HEK293 (cell line): ENCODE results near the gene PCDHB10.
"Not testable (repeated sequence)": the region's sequence is repeated elsewhere in the genome, so short reads cannot be mapped to it uniquely, and the experiment has no call there.

Experiments used
- CTCF ChIA-PET: fragments of 350-600 bp; formaldehyde crosslinking; extraction: SDS; loops from one replicate; lab custom pipeline; 2021; ENCODE audit warnings: antibody characterized with exemption; lab: Yijun Ruan, JAX
- POLR2A ChIA-PET: fragments of 300-600 bp; formaldehyde crosslinking; extraction: SDS; loops from one replicate; lab custom pipeline; 2020; ENCODE audit warnings: antibody characterized with exemption, inconsistent platforms; lab: Yijun Ruan, JAX
- H3K27ac ChIP-seq: fragments of 200-500 bp; sonication (Bioruptor generic); 2 replicates; pipeline ENCODE4 v1.5.1; 2014; ENCODE audit warnings: low read depth, low read length, control low read depth, inconsistent platforms; ENCODE audit errors: extremely low read depth
- H3K36me3 ChIP-seq, 2 experiments: fragments of 200-500 bp in 1 of 2; sonication (Bioruptor generic) in 1 of 2; 1 replicate in 1 of 2; 2 replicates in 1 of 2; pipeline ENCODE4 v1.5.1; 2014 to 2017; ENCODE audit warnings: inconsistent platforms in 2 of 2, low read length in 2 of 2; ENCODE audit not compliant: control insufficient read depth in 2 of 2, insufficient read depth in 1 of 2
- H3K4me1 ChIP-seq: fragments of 200-500 bp; sonication (Bioruptor generic); 2 replicates; pipeline ENCODE4 v1.5.1; 2014; ENCODE audit warnings: mild to moderate bottlenecking, low read length, inconsistent platforms; ENCODE audit not compliant: control insufficient read depth, insufficient read depth
- H3K4me3 ChIP-seq: 2 replicates; pipeline ENCODE4 v1.5.1; 2011; ENCODE audit warnings: low read depth, mild to moderate bottlenecking, control low read depth, low read length, moderate library complexity
- H3K9me3 ChIP-seq: fragments of 200-500 bp; sonication (Bioruptor generic); 2 replicates; pipeline ENCODE4 v1.5.1; 2014; ENCODE audit warnings: low read depth, low read length, inconsistent platforms; ENCODE audit not compliant: control insufficient read depth, insufficient read depth
- KLF9 ChIP-seq: fragments of 450-650 bp; formaldehyde crosslinking; IDR thresholded peaks from 2 replicates; pipeline ENCODE4 v1.5.1; 2016; ENCODE audit warnings: missing biosample characterization, missing genetic modification characterization, low read depth
- SETDB1 ChIP-seq: IDR thresholded peaks from one replicate; pipeline ENCODE4 v1.6.1; 2017; ENCODE audit warnings: mild to moderate bottlenecking, low read length, moderate library complexity, mixed read lengths; ENCODE audit not compliant: insufficient read length
- SP7 ChIP-seq: fragments of 450-650 bp; formaldehyde crosslinking; IDR thresholded peaks from 2 replicates; pipeline ENCODE4 v1.5.1; 2016; ENCODE audit warnings: missing biosample characterization, missing genetic modification characterization
- ZBTB20 ChIP-seq: fragments of 450-650 bp; formaldehyde crosslinking; IDR thresholded peaks from 2 replicates; pipeline ENCODE4 v1.5.1; 2016; ENCODE audit warnings: missing biosample characterization, missing genetic modification characterization
- ZEB2 ChIP-seq: fragments of 450-650 bp; formaldehyde crosslinking; IDR thresholded peaks from 2 replicates; pipeline ENCODE4 v1.5.1; 2016; ENCODE audit warnings: missing biosample characterization, missing genetic modification characterization
- ZNF138 ChIP-seq: fragments of 450-650 bp; formaldehyde crosslinking; IDR thresholded peaks from 2 replicates; pipeline ENCODE4 v1.5.1; 2016; ENCODE audit warnings: missing biosample characterization, missing genetic modification characterization, borderline replicate concordance
- ZNF174 ChIP-seq: fragments of 450-650 bp; formaldehyde crosslinking; IDR thresholded peaks from 2 replicates; pipeline ENCODE4 v1.5.0; 2017; ENCODE audit warnings: missing biosample characterization, mild to moderate bottlenecking, missing genetic modification characterization
- ZNF184 ChIP-seq: fragments of 450-650 bp; IDR thresholded peaks from 2 replicates; pipeline ENCODE4 v1.5.1; 2018; ENCODE audit warnings: missing biosample characterization, mild to moderate bottlenecking, missing genetic modification characterization
- ZNF202 ChIP-seq: fragments of 450-650 bp; formaldehyde crosslinking; IDR thresholded peaks from 2 replicates; pipeline ENCODE4 v1.5.1; 2016; ENCODE audit warnings: missing biosample characterization, missing genetic modification characterization, borderline replicate concordance
- ZNF274 ChIP-seq, 2 experiments: fragments of 200-500 bp in 1 of 2; fragments of 450-650 bp in 1 of 2; sonication (Bioruptor generic) in 1 of 2; formaldehyde crosslinking in 1 of 2; IDR thresholded peaks; 2 replicates each; pipeline versions ENCODE4 v1.5.1 to v1.6.1; 2014 to 2016; ENCODE audit warnings: borderline replicate concordance in 1 of 2, inconsistent platforms in 1 of 2, low read length in 1 of 2, missing biosample characterization in 1 of 2, missing genetic modification characterization in 1 of 2
- ZNF521 ChIP-seq: fragments of 450-650 bp; formaldehyde crosslinking; IDR thresholded peaks from 2 replicates; pipeline ENCODE4 v1.5.1; 2017; ENCODE audit warnings: missing biosample characterization, mild to moderate bottlenecking, missing genetic modification characterization
- ZNF561 ChIP-seq: fragments of 450-650 bp; IDR thresholded peaks from 2 replicates; pipeline ENCODE4 v1.5.1; 2018; ENCODE audit warnings: missing biosample characterization, missing genetic modification characterization, borderline replicate concordance
- ZNF664 ChIP-seq: fragments of 450-650 bp; formaldehyde crosslinking; IDR thresholded peaks from 2 replicates; pipeline ENCODE4 v1.5.1; 2016; ENCODE audit warnings: missing biosample characterization, missing genetic modification characterization
- ZNF777 ChIP-seq: fragments of 450-650 bp; formaldehyde crosslinking; IDR thresholded peaks from 2 replicates; pipeline ENCODE4 v1.5.1; 2017; ENCODE audit warnings: missing biosample characterization, missing genetic modification characterization, borderline replicate concordance
- ZXDB ChIP-seq: fragments of 450-650 bp; formaldehyde crosslinking; IDR thresholded peaks from 2 replicates; pipeline ENCODE4 v1.5.1; 2016; ENCODE audit warnings: missing biosample characterization, missing genetic modification characterization
- TF ChIP-seq, protein P1 (sequence below): fragments of 450-650 bp; formaldehyde crosslinking; IDR thresholded peaks from 2 replicates; pipeline ENCODE4 v1.5.1; 2017; ENCODE audit warnings: missing biosample characterization, missing genetic modification characterization
- TF ChIP-seq, protein P2 (sequence below): fragments of 450-650 bp; formaldehyde crosslinking; conservative IDR thresholded peaks from 2 replicates; pipeline ENCODE4 v1.5.1; 2016; ENCODE audit warnings: low read depth, missing biosample characterization, missing genetic modification characterization

PCDHB10 gene

DNA sequence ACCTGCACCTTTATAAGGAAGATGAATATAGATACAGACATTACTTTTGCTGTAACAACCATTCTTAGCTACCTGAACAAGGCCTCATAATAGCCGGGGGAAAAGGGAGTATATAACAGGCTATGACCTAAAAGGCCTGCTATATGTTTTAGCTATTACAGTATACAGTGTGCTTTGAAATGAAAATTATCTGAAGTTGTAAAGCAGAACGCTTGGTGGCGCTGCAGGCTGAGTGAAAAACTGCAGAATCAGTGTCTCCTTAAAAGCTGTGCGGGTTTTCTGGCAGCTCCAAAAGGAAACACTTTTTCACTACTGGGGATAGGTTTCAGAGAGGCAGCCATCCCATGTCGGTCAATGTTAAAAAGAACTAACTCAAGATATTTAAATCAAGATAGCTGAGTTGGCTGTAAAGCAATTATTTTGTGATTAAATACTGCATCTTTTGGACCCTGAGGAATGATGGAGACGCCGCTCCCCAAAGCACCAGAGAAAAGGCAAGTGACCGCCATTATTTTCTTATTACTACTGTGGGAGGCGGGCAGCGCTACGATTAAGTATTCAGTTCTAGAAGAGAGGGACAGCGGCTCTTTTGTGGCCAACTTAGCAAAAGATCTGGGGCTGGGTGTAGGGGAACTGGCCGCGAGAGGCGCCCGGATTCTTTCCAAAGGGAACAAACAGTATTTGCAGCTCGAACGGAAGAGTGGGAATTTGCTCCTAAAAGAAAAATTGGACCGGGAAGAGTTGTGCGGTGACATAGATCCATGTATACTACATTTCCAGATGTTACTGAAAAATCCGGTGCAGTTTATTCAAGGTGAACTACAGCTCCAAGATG is 36.4 kb upstream of the PCDHB10 start:
- no peaks in the 10 kb centered on the region for H3K4me1 ChIP-seq
- H3K36me3 ChIP-seq, result no peaks in the 10 kb centered on the region
- H3K4me3 ChIP-seq, result no peak overlapping the region
- ChIA-PET CTCF (interaction anchor here (0.6 to 1.5 kb wide), 8 partner anchors 13 to 1336 kb away, joined by 3 to 7 read pairs (median 3); partner anchors contain the start of genes PCDHB11, PCDHB16, PCDHB5 and PCDHGA2), POLR2A (interaction anchor here (0.6 kb wide), 1 partner anchor 463 kb away, joined by 3 read pairs; no protein-coding TSS in a partner anchor)
- H3K9me3 ChIP-seq, result no peaks in the 10 kb centered on the region
- no peak overlapping the region for H3K27ac ChIP-seq
- TF ChIP-seq ZBTB20 (no peak), SETDB1 (no peak), ZNF561 (tag by site-specific recombination) (no peak), ZEB2 (tag by site-specific recombination) (no peak), ZNF274 (IDR thresholded peaks at IDR 0.05; ENCODE audit: low read length) (no peak), ZNF274 (tag by site-specific recombination; IDR thresholded peaks at IDR 0.05; ENCODE audit: borderline replicate concordance) (no peak), KLF9 (no peak), ZNF521 (no peak), ZNF777 (no peak), ZNF174 (tag by site-specific recombination) (no peak), ZNF202 (tag by site-specific recombination) (no peak), ZNF664 (tag by site-specific recombination) (no peak), ZNF138 (tag by site-specific recombination) (no peak), ZXDB (tag by site-specific recombination) (no peak), ZNF184 (tag by site-specific recombination) (no peak), SP7 (tag by site-specific recombination) (no peak)
- TF ChIP-seq, protein P1, sequence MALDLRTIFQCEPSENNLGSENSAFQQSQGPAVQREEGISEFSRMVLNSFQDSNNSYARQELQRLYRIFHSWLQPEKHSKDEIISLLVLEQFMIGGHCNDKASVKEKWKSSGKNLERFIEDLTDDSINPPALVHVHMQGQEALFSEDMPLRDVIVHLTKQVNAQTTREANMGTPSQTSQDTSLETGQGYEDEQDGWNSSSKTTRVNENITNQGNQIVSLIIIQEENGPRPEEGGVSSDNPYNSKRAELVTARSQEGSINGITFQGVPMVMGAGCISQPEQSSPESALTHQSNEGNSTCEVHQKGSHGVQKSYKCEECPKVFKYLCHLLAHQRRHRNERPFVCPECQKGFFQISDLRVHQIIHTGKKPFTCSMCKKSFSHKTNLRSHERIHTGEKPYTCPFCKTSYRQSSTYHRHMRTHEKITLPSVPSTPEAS (tag by site-specific recombination), result no peak
- TF ChIP-seq, protein P2, sequence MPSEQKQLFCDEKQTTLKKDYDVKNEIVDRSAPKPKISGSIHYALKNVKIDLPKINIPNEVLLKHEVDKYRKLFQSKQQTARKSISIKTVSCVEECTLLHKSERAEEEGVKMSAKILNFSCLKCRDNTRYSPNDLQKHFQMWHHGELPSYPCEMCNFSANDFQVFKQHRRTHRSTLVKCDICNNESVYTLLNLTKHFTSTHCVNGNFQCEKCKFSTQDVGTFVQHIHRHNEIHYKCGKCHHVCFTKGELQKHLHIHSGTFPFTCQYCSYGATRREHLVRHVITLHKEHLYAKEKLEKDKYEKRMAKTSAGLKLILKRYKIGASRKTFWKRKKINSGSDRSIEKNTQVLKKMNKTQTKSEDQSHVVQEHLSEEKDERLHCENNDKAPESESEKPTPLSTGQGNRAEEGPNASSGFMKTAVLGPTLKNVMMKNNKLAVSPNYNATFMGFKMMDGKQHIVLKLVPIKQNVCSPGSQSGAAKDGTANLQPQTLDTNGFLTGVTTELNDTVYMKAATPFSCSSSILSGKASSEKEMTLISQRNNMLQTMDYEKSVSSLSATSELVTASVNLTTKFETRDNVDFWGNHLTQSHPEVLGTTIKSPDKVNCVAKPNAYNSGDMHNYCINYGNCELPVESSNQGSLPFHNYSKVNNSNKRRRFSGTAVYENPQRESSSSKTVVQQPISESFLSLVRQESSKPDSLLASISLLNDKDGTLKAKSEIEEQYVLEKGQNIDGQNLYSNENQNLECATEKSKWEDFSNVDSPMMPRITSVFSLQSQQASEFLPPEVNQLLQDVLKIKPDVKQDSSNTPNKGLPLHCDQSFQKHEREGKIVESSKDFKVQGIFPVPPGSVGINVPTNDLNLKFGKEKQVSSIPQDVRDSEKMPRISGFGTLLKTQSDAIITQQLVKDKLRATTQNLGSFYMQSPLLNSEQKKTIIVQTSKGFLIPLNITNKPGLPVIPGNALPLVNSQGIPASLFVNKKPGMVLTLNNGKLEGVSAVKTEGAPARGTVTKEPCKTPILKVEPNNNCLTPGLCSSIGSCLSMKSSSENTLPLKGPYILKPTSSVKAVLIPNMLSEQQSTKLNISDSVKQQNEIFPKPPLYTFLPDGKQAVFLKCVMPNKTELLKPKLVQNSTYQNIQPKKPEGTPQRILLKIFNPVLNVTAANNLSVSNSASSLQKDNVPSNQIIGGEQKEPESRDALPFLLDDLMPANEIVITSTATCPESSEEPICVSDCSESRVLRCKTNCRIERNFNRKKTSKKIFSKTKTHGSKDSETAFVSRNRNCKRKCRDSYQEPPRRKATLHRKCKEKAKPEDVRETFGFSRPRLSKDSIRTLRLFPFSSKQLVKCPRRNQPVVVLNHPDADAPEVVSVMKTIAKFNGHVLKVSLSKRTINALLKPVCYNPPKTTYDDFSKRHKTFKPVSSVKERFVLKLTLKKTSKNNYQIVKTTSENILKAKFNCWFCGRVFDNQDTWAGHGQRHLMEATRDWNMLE (tag by site-specific recombination), result no peak

DNA sequence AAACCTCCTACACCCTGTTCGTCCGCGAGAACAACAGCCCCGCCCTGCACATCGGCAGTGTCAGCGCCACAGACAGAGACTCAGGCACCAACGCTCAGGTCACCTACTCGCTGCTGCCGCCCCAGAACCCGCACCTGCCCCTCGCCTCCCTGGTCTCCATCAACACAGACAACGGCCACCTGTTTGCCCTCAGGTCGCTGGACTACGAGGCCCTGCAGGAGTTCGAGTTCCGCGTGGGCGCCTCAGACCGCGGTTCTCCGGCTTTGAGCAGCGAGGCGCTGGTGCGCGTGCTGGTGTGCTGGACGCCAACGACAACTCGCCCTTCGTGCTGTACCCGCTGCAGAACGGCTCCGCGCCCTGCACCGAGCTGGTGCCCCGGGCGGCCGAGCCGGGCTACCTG is 34.8 kb upstream of the PCDHB10 start:
- CTCF ChIA-PET, POLR2A ChIA-PET, H3K4me3 ChIP-seq, H3K9me3 ChIP-seq, H3K27ac ChIP-seq, H3K4me1 ChIP-seq, H3K36me3 ChIP-seq: not testable (repeated sequence)

DNA sequence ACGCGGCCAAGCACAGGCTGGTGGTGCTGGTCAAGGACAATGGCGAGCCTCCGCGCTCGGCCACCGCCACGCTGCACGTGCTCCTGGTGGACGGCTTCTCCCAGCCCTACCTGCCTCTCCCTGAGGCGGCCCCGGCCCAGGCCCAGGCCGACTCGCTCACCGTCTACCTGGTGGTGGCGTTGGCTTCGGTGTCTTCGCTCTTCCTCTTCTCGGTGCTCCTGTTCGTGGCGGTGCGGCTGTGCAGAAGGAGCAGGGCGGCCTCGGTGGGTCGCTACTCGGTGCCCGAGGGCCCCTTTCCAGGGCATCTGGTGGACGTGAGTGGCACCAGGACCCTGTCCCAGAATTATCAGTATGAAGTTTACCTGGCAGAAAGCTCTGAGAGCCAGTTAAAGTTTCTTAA is 34.3 kb upstream of the PCDHB10 start:
- H3K27ac ChIP-seq, H3K36me3 ChIP-seq, POLR2A ChIA-PET, H3K9me3 ChIP-seq, CTCF ChIA-PET, H3K4me3 ChIP-seq, H3K4me1 ChIP-seq: not testable (repeated sequence)
